GM12875 (cell line): ENCODE results near the gene RESP18.

Experiments used
- H3K4me3 ChIP-seq: one replicate; pipeline ENCODE4 v1.5.1; 2011; ENCODE audit warnings: low read depth, low read length, control low read depth
- CTCF ChIP-seq: IDR thresholded peaks from 2 replicates; pipeline ENCODE4 v1.5.1; 2011; ENCODE audit warnings: low read depth, mild to moderate bottlenecking, control low read depth, inconsistent platforms, low read length, moderate library complexity, borderline replicate concordance; ENCODE audit not compliant: insufficient read depth

The RESP18 gene

GRCh38 chr2:219332542-219332941 lies at the start of gene RESP18:
RESP18 (minus strand) TSS chr2:219332744.
- no peak within 1 kb of the TSS for H3K4me3 ChIP-seq
- TF ChIP-seq CTCF: no peak

- no peak overlapping the region for H3K4me3 ChIP-seq
- no peak for TF ChIP-seq CTCF
Observed at GRCh38 chr2:219381448-219381847, 48.9 kb upstream of the RESP18 start.

GRCh38 chr2:219380926-219381325 lies 48.4 kb upstream of the RESP18 start:
- no peak for TF ChIP-seq CTCF
- no peak overlapping the region for H3K4me3 ChIP-seq

GRCh38 chr2:219378163-219378851 lies 45.8 kb upstream of the RESP18 start:
- no peak overlapping the region for H3K4me3 ChIP-seq
- TF ChIP-seq CTCF: no peak

GRCh38 chr2:219369447-219369861 lies 36.9 kb upstream of the RESP18 start:
- no peak for TF ChIP-seq CTCF
- no peak overlapping the region for H3K4me3 ChIP-seq

- no peak overlapping the region for H3K4me3 ChIP-seq
- no peak for TF ChIP-seq CTCF
Observed at GRCh38 chr2:219368690-219369191, 36.2 kb upstream of the RESP18 start.

- H3K4me3 ChIP-seq: no peak overlapping the region
- no peak for TF ChIP-seq CTCF
Observed at GRCh38 chr2:219362524-219363164, 30.1 kb upstream of the RESP18 start.
